Mesothelial cell of epicardium (in vitro differentiated cells): Measurements from ENCODE around the gene AGXT. TPM values are rescaled to one million over a fixed set of nuclear protein-coding genes. Genes with fewer than 3 reads are reported as not detected.
A peak's percentile ranks its signal among the peaks of the same experiment; 100 is the strongest.

Experiments
- DNase-seq, 2 experiments: peaks; one replicate each; pipeline ENCODE4 v3.0.0; 2021; ENCODE audit warnings: low spot score in 2 of 2; ENCODE audit not compliant: unreplicated experiment in 2 of 2
- H3K27ac Mint-ChIP-seq: 2 replicates; pipeline ENCODE4 v1.8.0; 2021; ENCODE audit warnings: mixed read lengths
- H3K27me3 Mint-ChIP-seq: 2 replicates; pipeline ENCODE4 v1.8.0; 2021; ENCODE audit warnings: low read depth, mixed read lengths
- H3K36me3 Mint-ChIP-seq: 2 replicates; pipeline ENCODE4 v1.8.0; 2021; ENCODE audit warnings: mixed read lengths
- H3K4me1 Mint-ChIP-seq: 2 replicates; pipeline ENCODE4 v1.8.0; 2021; ENCODE audit warnings: mixed read lengths
- H3K4me3 Mint-ChIP-seq: 2 replicates; pipeline ENCODE4 v1.8.0; 2021; ENCODE audit warnings: mild to moderate bottlenecking, moderate library complexity, mixed read lengths
- H3K9me3 Mint-ChIP-seq: 2 replicates; pipeline ENCODE4 v1.8.0; 2021; ENCODE audit warnings: mixed read lengths
- total RNA-seq: library from RNA; stranded (reverse); gene quantifications from 3 replicates; pipeline ENCODE4 v1.2.1, GENCODE V29; 2021
- TF ChIP-seq, protein P1 (sequence below): fragments of 200-600 bp; sonication (generic); IDR thresholded peaks from one replicate; pipeline ENCODE4 v1.5.0; 2021; ENCODE audit warnings: antibody characterized with exemption; ENCODE audit not compliant: unreplicated experiment

Gene AGXT
- total RNA-seq, 1 donor from 2014 or later: not detected

DNA sequence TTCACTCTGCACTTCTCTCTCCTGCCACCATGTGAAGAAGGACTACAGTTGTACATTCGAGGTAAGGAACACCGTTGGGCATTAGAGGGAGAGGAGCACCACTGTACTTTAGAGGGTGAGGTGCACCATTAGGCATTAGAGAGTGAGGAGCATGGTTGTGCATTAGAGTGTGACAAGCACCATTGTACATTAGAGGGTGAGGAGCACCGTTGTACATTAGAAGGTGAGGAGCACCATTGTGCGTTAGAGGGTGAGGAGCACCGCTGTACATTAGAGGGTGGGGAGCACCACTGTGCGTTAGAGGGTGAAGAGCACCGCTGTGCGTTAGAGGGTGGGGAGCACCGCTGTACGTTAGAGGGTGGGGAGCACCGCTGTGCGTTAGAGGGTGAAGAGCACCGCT lies 20.8 kb upstream of the AGXT start:
- H3K27ac Mint-ChIP-seq: no peak overlapping the region
- H3K9me3 Mint-ChIP-seq: no peaks in the 10 kb centered on the region
- no peaks in the 10 kb centered on the region for H3K36me3 Mint-ChIP-seq
- TF ChIP-seq, protein P1, sequence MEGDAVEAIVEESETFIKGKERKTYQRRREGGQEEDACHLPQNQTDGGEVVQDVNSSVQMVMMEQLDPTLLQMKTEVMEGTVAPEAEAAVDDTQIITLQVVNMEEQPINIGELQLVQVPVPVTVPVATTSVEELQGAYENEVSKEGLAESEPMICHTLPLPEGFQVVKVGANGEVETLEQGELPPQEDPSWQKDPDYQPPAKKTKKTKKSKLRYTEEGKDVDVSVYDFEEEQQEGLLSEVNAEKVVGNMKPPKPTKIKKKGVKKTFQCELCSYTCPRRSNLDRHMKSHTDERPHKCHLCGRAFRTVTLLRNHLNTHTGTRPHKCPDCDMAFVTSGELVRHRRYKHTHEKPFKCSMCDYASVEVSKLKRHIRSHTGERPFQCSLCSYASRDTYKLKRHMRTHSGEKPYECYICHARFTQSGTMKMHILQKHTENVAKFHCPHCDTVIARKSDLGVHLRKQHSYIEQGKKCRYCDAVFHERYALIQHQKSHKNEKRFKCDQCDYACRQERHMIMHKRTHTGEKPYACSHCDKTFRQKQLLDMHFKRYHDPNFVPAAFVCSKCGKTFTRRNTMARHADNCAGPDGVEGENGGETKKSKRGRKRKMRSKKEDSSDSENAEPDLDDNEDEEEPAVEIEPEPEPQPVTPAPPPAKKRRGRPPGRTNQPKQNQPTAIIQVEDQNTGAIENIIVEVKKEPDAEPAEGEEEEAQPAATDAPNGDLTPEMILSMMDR: no peak
- no peaks in the 10 kb centered on the region for H3K4me1 Mint-ChIP-seq
- no peak overlapping the region for H3K4me3 Mint-ChIP-seq
- H3K27me3 Mint-ChIP-seq: peaks cover 35% of the 10 kb centered on the region
- DNase-seq: no peak

DNA sequence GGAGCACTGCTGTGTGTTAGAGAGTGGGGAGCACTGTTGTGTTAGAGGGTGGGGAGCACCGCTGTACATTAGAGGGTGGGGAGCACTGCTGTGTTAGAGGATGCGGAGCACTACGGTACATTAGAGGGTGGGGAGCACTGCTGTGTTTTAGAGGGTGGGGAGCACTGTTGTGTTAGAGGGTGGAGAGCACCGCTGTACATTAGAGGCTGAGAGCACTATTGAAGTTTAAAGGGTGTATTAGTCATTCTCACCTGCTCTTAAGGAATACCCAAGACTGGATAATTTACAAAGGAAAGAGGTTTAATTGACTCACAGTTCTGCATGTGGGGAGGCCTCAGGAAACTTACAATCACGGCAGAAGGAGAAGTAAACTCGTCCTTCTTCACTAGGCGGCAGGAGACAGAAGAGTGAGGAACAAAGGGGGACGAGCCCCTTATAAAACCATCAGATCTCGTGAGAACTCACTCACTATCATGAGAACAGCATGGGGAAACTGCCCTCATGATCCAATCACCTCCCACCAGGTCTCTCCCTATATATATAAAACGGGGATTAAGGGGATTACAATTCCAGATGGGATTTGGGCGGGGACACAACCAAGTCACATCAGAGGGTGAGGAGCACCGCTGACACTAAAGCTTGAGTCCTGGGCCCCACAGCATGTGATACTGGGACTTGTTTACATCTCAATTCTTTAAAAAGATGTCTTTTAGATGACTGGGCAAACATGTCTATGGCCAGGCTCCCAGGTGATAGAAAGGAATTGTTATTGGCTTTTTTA lies 19.5 kb upstream of the AGXT start:
- Mint-ChIP-seq H3K27ac (no peak overlapping the region), H3K9me3 (peaks cover 1% of the 10 kb centered on the region), H3K4me1 (no peaks in the 10 kb centered on the region), H3K4me3 (no peak overlapping the region), H3K36me3 (no peaks in the 10 kb centered on the region), H3K27me3 (peaks cover 27% of the 10 kb centered on the region)
- TF ChIP-seq, protein P1: no peak
- no peak for DNase-seq

DNA sequence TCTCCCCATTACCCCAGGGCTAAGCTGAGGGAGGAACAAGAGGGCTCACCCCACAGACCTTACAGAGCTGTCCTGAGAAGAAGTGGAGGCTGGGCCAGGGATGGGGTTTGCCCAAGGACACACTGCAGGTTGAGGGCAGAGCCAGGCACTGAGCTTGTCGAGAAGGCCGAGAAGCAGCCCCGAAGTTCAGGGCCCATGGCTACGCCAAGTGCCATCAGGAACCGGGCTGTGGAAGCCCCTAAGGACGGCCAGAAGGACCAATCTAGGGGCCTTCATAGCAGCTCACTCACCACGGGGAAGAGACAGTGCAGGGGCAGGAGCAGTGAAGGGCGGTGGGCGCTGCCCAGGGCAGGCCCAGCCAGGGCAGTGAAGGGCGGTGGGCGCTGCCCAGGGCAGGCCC lies 18.6 kb upstream of the AGXT start:
- H3K27me3 Mint-ChIP-seq: peaks cover 17% of the 10 kb centered on the region
- no peaks in the 10 kb centered on the region for H3K4me1 Mint-ChIP-seq
- TF ChIP-seq, protein P1: no peak
- no peaks in the 10 kb centered on the region for H3K36me3 Mint-ChIP-seq
- peaks cover 9% of the 10 kb centered on the region for H3K9me3 Mint-ChIP-seq
- no peak overlapping the region for H3K27ac Mint-ChIP-seq
- no peak for DNase-seq
- no peak overlapping the region for H3K4me3 Mint-ChIP-seq

DNA sequence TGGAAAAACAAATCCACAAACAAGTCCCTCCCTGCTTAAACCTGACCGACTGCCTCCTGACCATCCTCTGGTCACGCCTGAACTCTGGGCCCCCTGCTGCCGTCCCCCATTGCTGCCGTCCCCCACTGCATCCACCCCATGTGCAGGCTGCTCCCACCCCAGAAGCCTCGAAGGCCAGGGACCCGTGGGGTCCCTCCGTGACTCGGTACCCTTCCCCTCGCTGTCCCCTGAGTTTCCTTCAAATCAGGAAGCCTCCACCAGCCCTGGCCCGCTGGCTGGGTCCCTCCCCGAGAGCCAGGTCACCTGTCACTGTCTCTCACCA lies 17.9 kb upstream of the AGXT start:
- no peak for DNase-seq
- TF ChIP-seq, protein P1: no peak

DNA sequence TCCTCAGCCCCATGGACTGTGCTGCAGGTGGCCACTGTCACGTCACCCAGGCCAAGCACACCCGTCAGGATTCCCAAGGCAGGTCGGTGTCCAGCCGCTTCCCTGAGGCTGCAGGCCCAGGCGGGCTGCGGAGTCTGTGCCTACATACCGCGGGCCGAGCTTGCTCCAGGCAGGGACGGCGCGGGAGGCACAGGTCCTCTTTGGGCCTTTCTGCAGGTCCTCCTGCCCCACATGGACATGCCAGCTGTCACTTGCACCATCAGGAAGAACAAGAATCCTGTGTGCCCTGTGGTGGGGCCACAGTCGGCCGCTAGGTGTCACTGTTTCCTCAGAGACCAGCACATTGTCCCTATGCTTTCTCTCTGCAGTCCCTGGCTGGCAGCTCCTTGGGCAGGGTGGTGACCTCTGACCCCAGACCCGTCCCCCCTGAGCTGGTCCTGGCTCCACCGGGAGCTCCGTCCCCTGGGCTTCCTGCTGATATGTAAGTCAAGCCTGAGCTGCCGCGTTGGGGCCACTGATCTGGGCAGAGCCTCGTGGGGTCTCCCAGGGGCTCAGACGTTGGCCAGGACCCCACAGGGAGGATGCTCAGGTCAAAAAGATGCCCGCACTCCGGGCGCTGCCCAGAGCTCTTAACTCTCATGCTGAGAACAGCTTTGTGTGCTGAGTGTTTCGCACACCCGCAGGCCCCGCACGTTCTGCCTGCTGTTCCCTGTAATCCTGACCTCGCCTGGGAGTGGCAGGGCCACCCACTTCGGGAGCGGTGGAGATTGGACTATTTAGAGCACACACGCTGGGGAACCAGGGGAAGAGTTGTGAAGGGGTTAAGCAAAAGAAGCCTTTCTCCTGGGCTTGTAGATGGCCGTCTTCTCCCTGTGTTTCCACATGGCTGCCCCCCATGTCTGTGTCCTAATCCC lies 17.3 kb upstream of the AGXT start:
- no peak overlapping the region for H3K4me3 Mint-ChIP-seq
- H3K36me3 Mint-ChIP-seq: no peaks in the 10 kb centered on the region
- TF ChIP-seq, protein P1: peak; percentile 95
- peaks cover 9% of the 10 kb centered on the region for H3K9me3 Mint-ChIP-seq
- peaks cover 11% of the 10 kb centered on the region for H3K27me3 Mint-ChIP-seq
- DNase-seq: peak; percentile 66 to 91
- no peaks in the 10 kb centered on the region for H3K4me1 Mint-ChIP-seq
- no peak overlapping the region for H3K27ac Mint-ChIP-seq

More for the DNA sequence above, 17.9 kb upstream of the AGXT start:
- peaks cover 13% of the 10 kb centered on the region for H3K27me3 Mint-ChIP-seq
- no peaks in the 10 kb centered on the region for H3K36me3 Mint-ChIP-seq
- no peak overlapping the region for H3K27ac Mint-ChIP-seq
- H3K4me3 Mint-ChIP-seq: no peak overlapping the region
- peaks cover 9% of the 10 kb centered on the region for H3K9me3 Mint-ChIP-seq
- no peaks in the 10 kb centered on the region for H3K4me1 Mint-ChIP-seq
